Measurements from ENCODE around the gene GCHFR.

GCHFR gene

DNA sequence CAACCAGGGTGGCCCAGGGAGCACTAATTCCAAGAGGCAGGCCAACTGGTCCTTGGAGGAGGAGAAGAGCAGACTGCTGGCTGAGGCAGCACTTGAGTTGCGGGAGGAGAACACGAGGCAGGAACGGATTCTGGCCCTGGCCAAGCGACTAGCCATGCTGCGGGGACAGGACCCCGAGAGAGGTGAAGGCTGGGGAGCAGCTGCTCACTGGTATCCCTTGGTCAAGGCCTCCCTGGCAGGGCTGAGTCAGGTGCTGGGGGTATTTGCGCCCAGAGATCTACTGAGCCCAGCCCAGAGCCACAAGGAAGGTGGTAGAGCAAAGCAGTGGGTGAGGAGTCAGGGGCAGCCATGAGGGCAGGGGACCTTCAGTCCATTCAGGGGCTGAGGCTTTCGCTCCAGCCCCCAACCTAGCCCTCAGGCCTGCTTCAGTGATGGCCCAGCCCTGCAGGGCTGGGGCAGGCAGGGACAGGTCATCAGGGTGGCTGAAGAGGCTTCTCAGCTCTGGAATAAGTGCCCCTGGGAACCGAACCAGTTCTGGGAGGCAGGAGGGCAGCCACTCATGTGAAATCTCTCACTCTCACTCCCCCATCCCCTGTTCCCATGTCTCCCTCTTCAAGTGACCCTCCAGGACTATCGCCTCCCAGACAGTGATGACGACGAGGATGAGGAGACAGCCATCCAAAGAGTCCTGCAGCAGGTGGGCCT lies 49.0 kb downstream of the GCHFR start:
- no peak overlapping the region for H3K27ac Mint-ChIP-seq (ENCODE audit: low read depth)
- H3K4me1 Mint-ChIP-seq = peaks cover 6% of the 10 kb centered on the region
- no peak overlapping the region for H3K4me3 Mint-ChIP-seq
- DNase-seq (ENCODE audit: low spot score in 2 of 2) (no peak), ATAC-seq (replicated peaks; ENCODE audit: extremely low read depth, poor library complexity, severe bottlenecking) (no peak)
- no peaks in the 10 kb centered on the region for H3K27me3 Mint-ChIP-seq
- H3K36me3 Mint-ChIP-seq (ENCODE audit: insufficient read depth) = peaks cover 16% of the 10 kb centered on the region
- no peaks in the 10 kb centered on the region for H3K9me3 Mint-ChIP-seq

DNA sequence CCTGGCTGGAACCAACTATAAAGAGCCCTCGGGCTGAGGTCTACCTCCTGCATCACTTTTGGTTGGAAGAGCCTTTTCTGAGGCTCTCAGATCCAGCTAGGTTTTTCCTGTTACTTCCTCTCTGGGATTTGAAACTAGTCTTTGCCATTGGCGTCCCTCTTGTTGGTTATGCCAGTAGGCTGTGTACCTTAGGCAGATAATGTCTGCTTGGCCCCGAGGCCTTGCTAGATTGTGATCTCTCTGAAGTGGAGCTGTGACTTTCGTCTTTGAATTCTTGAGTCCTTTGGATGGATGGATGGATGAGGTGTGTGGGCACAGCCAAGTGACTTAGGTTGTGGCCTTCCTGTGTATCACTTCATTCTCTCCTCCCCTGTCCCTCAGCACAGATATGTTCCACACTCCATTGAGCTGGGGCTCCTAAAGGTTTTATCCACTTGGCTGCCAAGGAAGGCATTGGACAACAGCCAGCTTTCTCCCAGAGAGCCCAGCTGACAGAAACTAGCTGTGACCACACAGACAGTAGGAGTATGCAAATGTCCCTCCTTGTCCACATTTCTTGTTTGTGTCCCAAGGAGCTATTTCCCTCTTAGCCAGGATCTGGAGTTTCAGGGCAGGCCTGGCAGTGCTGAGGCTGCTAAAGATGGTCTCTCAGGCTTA lies 51.3 kb downstream of the GCHFR start:
- Mint-ChIP-seq H3K9me3 (no peaks in the 10 kb centered on the region), H3K4me1 (no peaks in the 10 kb centered on the region), H3K27me3 (no peaks in the 10 kb centered on the region), H3K4me3 (no peak overlapping the region), H3K36me3 (ENCODE audit: insufficient read depth) (peaks cover 17% of the 10 kb centered on the region), H3K27ac (ENCODE audit: low read depth) (no peak overlapping the region)
- no peak for ATAC-seq (replicated peaks; ENCODE audit: extremely low read depth, poor library complexity, severe bottlenecking)
- no peak for DNase-seq (ENCODE audit: low spot score in 2 of 2)

Measured in central memory CD8-positive, alpha-beta T cell (primary cell).